Peyer's patch (tissue), 4 donors: ENCODE measurements around the gene PSAPL1. TPM values are rescaled to one million over a fixed set of nuclear protein-coding genes. Genes with fewer than 3 reads are reported as not detected.

Experiments used
- DNase-seq, 3 donors: peaks; one replicate each; pipeline ENCODE4 v3.0.0-alpha.2; 2017 to 2019
- H3K27ac ChIP-seq, 4 donors: fragments of 200-600 bp; sonication (generic); one replicate each; pipeline ENCODE4 v1.5.1; 2016 to 2019
- H3K27me3 ChIP-seq, 2 donors: fragments of 200-600 bp; sonication (generic); one replicate each; pipeline ENCODE4 v1.5.1; 2019
- H3K36me3 ChIP-seq, 3 donors: fragments of 200-600 bp; sonication (generic); one replicate each; pipeline ENCODE4 v1.5.1; 2016 to 2019
- H3K4me1 ChIP-seq, 4 donors: fragments of 200-600 bp; sonication (generic); one replicate each; pipeline ENCODE4 v1.5.1; 2016 to 2019
- H3K4me3 ChIP-seq, 4 donors: fragments of 200-600 bp; sonication (generic); 1 replicate in 3 of 4; 2 replicates in 1 of 4; pipeline ENCODE4 v1.5.1; 2016 to 2019; ENCODE audit warnings: mild to moderate bottlenecking in 1 of 4
- H3K9me3 ChIP-seq, 4 donors: fragments of 200-600 bp; sonication (generic); one replicate each; pipeline ENCODE4 v1.5.1; 2016 to 2019; ENCODE audit warnings: mild to moderate bottlenecking in 1 of 4
- POLR2A ChIP-seq, 2 donors: fragments of 450-650 bp; IDR thresholded peaks; one replicate each; pipeline ENCODE4 v1.5.1; 2017; ENCODE audit warnings: antibody characterized with exemption in 2 of 2, mild to moderate bottlenecking in 2 of 2, moderate library complexity in 2 of 2
- total RNA-seq, 4 donors: library from RNA; depleted of rRNA; stranded (reverse); fragments of >200 nt; gene quantifications; one replicate each; pipeline ENCODE4 v1.1.0, GENCODE V29; 2016
- TF ChIP-seq, protein P1 (sequence below), 6 experiments: fragments of 450-650 bp in 4 of 6; fragments of 200-600 bp in 2 of 6; sonication (generic) in 1 of 6; IDR thresholded peaks; one replicate each; pipeline ENCODE4 v1.5.1; 2017 to 2019; ENCODE audit warnings: antibody characterized with exemption in 6 of 6, mild to moderate bottlenecking in 3 of 6, moderate library complexity in 1 of 6

Gene PSAPL1
- total RNA-seq, 4 donors from 2014 or later = not detected

DNA sequence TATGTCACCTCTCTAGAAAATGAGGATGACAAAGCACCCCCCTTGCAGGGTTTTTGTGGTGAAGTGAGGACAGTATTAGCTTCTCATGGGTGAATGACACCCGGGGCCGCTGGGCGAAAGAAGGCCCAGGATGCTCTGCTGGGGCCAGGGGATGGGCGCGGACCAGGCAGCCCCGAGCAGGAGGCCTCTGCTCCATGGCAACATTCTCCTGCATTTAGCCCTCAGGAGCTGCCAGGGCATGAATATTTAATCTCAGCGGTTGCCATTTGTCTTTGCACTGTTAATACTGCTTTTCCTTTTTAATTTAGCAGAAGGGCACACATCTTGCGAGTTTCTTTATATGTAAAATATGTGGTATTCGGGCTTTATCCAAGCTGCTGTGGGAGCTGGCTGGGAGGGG is 30.3 kb upstream of the PSAPL1 start:
- Histone ChIP-seq H3K27me3 (no peaks in the 10 kb centered on the region), H3K36me3 (no peaks in the 10 kb centered on the region), H3K9me3 (no peaks in the 10 kb centered on the region), H3K4me3 (no peak overlapping the region), H3K27ac (no peak overlapping the region), H3K4me1 (no peaks in the 10 kb centered on the region)
- DNase-seq = no peak
- TF ChIP-seq, protein P1, sequence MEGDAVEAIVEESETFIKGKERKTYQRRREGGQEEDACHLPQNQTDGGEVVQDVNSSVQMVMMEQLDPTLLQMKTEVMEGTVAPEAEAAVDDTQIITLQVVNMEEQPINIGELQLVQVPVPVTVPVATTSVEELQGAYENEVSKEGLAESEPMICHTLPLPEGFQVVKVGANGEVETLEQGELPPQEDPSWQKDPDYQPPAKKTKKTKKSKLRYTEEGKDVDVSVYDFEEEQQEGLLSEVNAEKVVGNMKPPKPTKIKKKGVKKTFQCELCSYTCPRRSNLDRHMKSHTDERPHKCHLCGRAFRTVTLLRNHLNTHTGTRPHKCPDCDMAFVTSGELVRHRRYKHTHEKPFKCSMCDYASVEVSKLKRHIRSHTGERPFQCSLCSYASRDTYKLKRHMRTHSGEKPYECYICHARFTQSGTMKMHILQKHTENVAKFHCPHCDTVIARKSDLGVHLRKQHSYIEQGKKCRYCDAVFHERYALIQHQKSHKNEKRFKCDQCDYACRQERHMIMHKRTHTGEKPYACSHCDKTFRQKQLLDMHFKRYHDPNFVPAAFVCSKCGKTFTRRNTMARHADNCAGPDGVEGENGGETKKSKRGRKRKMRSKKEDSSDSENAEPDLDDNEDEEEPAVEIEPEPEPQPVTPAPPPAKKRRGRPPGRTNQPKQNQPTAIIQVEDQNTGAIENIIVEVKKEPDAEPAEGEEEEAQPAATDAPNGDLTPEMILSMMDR (IDR thresholded peaks at IDR 0.05) = no peak
- no peak for TF ChIP-seq POLR2A (IDR thresholded peaks at IDR 0.05)

DNA sequence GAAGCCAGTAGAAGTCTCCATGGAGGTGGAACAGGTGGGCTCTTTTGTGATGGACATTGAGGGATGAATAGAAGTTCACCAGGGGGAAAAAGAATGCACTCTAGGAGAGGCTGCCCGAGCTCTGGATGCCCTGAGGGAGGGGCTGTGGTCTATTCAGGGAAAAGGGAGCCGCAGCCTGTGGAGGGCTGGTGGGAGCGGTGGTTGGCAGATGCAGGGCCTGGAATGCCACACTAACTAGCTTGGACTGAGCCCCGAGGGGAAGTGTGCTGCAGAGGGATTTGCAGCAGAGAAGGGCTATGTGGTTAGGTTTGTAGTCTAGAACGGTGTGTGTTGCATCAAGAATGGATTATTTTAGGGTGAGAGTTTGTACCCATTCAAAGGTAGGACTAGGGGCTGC is 29.5 kb upstream of the PSAPL1 start:
- H3K4me3 ChIP-seq = no peak overlapping the region
- H3K27ac ChIP-seq = no peak overlapping the region
- H3K27me3 ChIP-seq = no peaks in the 10 kb centered on the region
- DNase-seq = no peak
- no peak for TF ChIP-seq POLR2A (IDR thresholded peaks at IDR 0.05)
- TF ChIP-seq, protein P1 (IDR thresholded peaks at IDR 0.05) = no peak
- H3K36me3 ChIP-seq = no peaks in the 10 kb centered on the region
- no peaks in the 10 kb centered on the region for H3K4me1 ChIP-seq
- no peaks in the 10 kb centered on the region for H3K9me3 ChIP-seq

DNA sequence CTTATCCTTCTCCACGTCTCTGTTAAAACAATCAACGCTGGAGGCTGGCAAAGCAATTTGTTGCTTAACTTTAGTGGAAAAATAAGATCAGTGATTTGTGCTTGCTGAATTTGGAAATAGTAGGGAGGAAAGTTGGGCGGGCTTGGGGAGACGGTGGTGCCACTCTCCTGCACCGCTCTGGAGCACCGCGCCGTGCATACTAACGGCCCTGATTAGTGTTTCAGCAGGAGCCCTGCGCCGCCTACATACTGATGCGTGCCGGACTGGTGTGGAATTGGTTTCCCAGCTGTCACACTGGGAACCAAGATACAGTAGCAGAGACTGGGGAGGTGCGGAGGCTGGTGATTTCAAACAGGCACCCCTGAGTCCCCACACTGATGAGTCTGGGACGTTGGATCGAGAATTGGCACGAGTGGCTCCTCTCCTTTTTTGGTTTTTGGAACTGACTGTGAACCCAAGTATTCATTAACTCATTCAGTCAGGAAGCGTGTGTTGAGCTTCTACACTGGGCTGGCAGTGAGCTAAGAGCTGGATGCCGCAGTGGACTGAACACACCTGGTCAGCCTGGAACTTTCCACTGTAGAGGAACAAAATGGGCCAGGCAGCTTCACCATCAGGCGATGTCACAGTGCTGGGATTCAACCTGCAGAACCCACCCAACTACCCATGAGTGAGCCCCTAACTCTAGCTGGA is 29.0 kb upstream of the PSAPL1 start:
- no peaks in the 10 kb centered on the region for H3K4me1 ChIP-seq
- no peak for TF ChIP-seq POLR2A (IDR thresholded peaks at IDR 0.05)
- TF ChIP-seq, protein P1 (IDR thresholded peaks at IDR 0.05) = no peak
- DNase-seq = no peak

DNA sequence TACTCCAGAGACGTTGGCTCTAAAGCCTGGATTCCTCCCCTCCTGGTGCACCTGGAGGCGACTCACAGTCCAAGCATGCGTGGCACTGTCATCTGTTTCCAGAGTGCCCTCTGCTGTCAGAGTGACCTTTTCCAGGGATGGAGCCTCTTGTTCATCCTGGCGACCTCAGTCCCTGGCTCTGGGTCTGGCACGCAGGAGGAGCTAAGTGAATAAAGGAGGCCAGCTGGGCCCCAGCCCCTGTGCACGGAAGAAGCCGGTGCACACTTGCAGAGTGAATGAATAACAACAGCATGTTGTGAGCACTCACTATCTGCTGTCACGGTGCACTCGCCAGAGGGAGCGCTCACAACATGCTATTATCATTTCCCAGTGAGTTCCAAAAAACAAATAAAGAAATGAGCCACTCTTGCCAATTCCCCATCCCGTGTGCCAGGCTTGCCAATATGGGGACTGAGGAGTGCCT is 27.8 kb upstream of the PSAPL1 start:
- DNase-seq = no peak
- Histone ChIP-seq H3K36me3 (no peaks in the 10 kb centered on the region), H3K27ac (no peak overlapping the region), H3K4me1 (no peaks in the 10 kb centered on the region), H3K27me3 (no peaks in the 10 kb centered on the region), H3K9me3 (no peaks in the 10 kb centered on the region), H3K4me3 (no peak overlapping the region)
- TF ChIP-seq POLR2A (IDR thresholded peaks at IDR 0.05) = no peak
- TF ChIP-seq, protein P1 (IDR thresholded peaks at IDR 0.05) = no peak

More for the DNA sequence above, 29.0 kb upstream of the PSAPL1 start:
- H3K27ac ChIP-seq = no peak overlapping the region
- no peaks in the 10 kb centered on the region for H3K9me3 ChIP-seq
- no peak overlapping the region for H3K4me3 ChIP-seq
- no peaks in the 10 kb centered on the region for H3K27me3 ChIP-seq
- no peaks in the 10 kb centered on the region for H3K36me3 ChIP-seq

DNA sequence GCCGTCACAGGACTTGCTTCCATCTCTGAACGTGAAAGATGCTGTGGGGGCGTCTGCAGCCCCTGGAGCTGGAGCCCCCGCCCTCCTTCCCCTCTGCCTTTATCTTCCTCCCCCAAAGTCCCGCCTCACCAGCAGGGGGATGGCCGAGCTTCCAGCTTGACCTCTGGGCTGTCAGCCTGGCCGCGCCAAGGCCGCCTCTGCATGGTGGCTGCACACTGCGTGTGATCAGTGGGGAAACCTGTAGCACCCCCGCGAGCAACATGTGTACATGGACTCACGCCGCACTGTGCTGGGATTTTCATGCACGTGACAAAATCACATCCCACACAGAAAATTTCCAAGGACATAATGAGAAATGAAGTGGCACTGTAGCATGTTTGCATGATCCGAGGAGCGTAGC is 26.5 kb upstream of the PSAPL1 start:
- Histone ChIP-seq H3K36me3 (no peaks in the 10 kb centered on the region), H3K27me3 (no peaks in the 10 kb centered on the region), H3K27ac (no peak overlapping the region), H3K9me3 (no peaks in the 10 kb centered on the region), H3K4me3 (no peak overlapping the region), H3K4me1 (no peaks in the 10 kb centered on the region)
- no peak for DNase-seq
- TF ChIP-seq POLR2A (IDR thresholded peaks at IDR 0.05) = no peak
- TF ChIP-seq, protein P1 (IDR thresholded peaks at IDR 0.05) = no peak
